ENCODE measurements around the gene ACOT4. TPM values are rescaled to one million over a fixed set of nuclear protein-coding genes. Genes with fewer than 3 reads are reported as not detected.
"Not testable (repeated sequence)": the region's sequence is repeated elsewhere in the genome, so short reads cannot be mapped to it uniquely, and the experiment has no call there.

The ACOT4 gene
- total and polyA plus RNA-seq, 9 donors, result 0.28 to 3.9 (median 0.38) TPM

GRCh38 chr14:73588695-73589094 lies 3.0 kb upstream of the ACOT4 start:
- intact Hi-C loops (cut with DNase I), result loop anchor here in 1 of 4 donors (5.0 kb wide), 1 partner anchor 36 kb away; no protein-coding TSS in a partner anchor
- Histone ChIP-seq H3K4me1 (ENCODE audit: insufficient read depth) (peaks cover 4% of the 10 kb centered on the region), H3K36me3 (no peaks in the 10 kb centered on the region), H3K4me3 (no peak overlapping the region), H3K27ac (no peak overlapping the region), H3K27me3 (no peaks in the 10 kb centered on the region), H3K9me3 (no peaks in the 10 kb centered on the region)
- DNase-seq, result no peak
- TF ChIP-seq CTCF (IDR thresholded peaks at IDR 0.05) (no peak), EP300 (IDR thresholded peaks at IDR 0.05) (no peak), POLR2A (IDR thresholded peaks at IDR 0.05) (no peak)
- 72 to 76% (median 75%) methylated on average over 1 of the region's 1 CpG for WGBS, 3 donors

- no peaks in the 10 kb centered on the region for H3K27me3 ChIP-seq
- H3K27ac ChIP-seq, result no peak overlapping the region
- H3K36me3 ChIP-seq, result no peaks in the 10 kb centered on the region
- no peak overlapping the region for H3K4me3 ChIP-seq
- peaks cover 4% of the 10 kb centered on the region for H3K4me1 ChIP-seq (ENCODE audit: insufficient read depth)
- TF ChIP-seq POLR2A (IDR thresholded peaks at IDR 0.05) (no peak), CTCF (IDR thresholded peaks at IDR 0.05) (no peak), EP300 (IDR thresholded peaks at IDR 0.05) (no peak)
- H3K9me3 ChIP-seq, result no peaks in the 10 kb centered on the region
- no peak for DNase-seq
- 84 to 92% (median 90%) methylated on average over 4 of the region's 4 CpGs for WGBS, 3 donors
- intact Hi-C loops (cut with DNase I), result loop anchor here in 1 of 4 donors (5.0 kb wide), 1 partner anchor 37 kb away; no protein-coding TSS in a partner anchor
These were observed 2.6 kb upstream of the ACOT4 start for GRCh38 chr14:73589116-73589515.

- intact Hi-C loops (cut with DNase I); H3K4me3 ChIP-seq; DNase-seq; H3K4me1 ChIP-seq (ENCODE audit: insufficient read depth); H3K9me3 ChIP-seq; H3K27ac ChIP-seq; H3K36me3 ChIP-seq; H3K27me3 ChIP-seq: not testable (repeated sequence)
- 92 to 96% (median 95%) methylated on average over 32 of the region's 32 CpGs for WGBS, 3 donors
These were observed 1.0 kb upstream of the ACOT4 start for GRCh38 chr14:73590673-73591004.

GRCh38 chr14:73594491-73594890 lies 2.8 kb downstream of the ACOT4 start:
- 87 to 97% (median 90%) methylated on average over 9 of the region's 9 CpGs for WGBS, 3 donors
- intact Hi-C loops (cut with DNase I), result no loop called here

GRCh38 chr14:73599499-73599898 lies 7.8 kb downstream of the ACOT4 start:
- DNase-seq, result no peak
- no peak overlapping the region for H3K4me3 ChIP-seq
- no peak for TF ChIP-seq CTCF (IDR thresholded peaks at IDR 0.05)
- no peak for TF ChIP-seq EP300 (IDR thresholded peaks at IDR 0.05)
- no peak for TF ChIP-seq POLR2A (IDR thresholded peaks at IDR 0.05)
- intact Hi-C loops (cut with DNase I), result no loop called here
- no peaks in the 10 kb centered on the region for H3K36me3 ChIP-seq
- H3K27ac ChIP-seq, result no peak overlapping the region
- H3K9me3 ChIP-seq, result no peaks in the 10 kb centered on the region
- no peaks in the 10 kb centered on the region for H3K4me1 ChIP-seq (ENCODE audit: insufficient read depth)
- H3K27me3 ChIP-seq, result no peaks in the 10 kb centered on the region

More at GRCh38 chr14:73594491-73594890, 2.8 kb downstream of the ACOT4 start:
- Histone ChIP-seq H3K27me3 (no peaks in the 10 kb centered on the region), H3K36me3 (no peaks in the 10 kb centered on the region), H3K4me3 (no peak overlapping the region), H3K27ac (no peak overlapping the region), H3K4me1 (ENCODE audit: insufficient read depth) (peaks cover 4% of the 10 kb centered on the region), H3K9me3 (no peaks in the 10 kb centered on the region)
- TF ChIP-seq CTCF (IDR thresholded peaks at IDR 0.05) (no peak), POLR2A (IDR thresholded peaks at IDR 0.05) (no peak), EP300 (IDR thresholded peaks at IDR 0.05) (no peak)
- no peak for DNase-seq

Data from ovary (tissue), 9 donors.